HG03060 (cell line): Measurements from ENCODE around the gene FUCA2.
"Not testable (repeated sequence)": the region's sequence is repeated elsewhere in the genome, so short reads cannot be mapped to it uniquely, and the experiment has no call there.

ENCODE experiments used
- ATAC-seq: cut with Tn5 transposase; IDR thresholded peaks from one replicate; pipeline ENCODE4 v1.9.1; 2021; ENCODE audit warnings: low read depth, moderate number of reproducible peaks; ENCODE audit not compliant: unreplicated experiment

The FUCA2 gene

GRCh38 chr6:143505111-143505510, 6.4 kb downstream of the FUCA2 start:
- ATAC-seq, result no peak

- ATAC-seq, result no peak
Observed at GRCh38 chr6:143504369-143504768, 7.2 kb downstream of the FUCA2 start.

DNA sequence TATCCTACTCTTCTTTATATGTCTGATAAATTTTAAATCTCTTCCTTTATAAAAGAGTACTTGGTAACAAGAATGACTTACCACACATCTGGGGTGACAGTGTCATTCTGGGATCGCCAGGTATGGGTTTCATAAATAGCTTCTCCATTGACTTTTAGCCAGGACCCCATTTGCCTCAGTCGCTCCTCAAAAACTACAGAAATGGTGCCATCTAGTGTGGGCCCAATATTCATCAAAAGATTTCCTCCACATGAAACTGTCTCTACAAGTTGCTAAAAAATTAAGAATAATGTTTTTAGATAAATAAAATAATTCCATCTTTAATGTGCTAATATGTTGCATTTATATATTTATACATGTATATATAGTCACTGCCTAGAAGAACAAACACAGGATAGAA, 9.7 kb downstream of the FUCA2 start:
- ATAC-seq, result no peak

GRCh38 chr6:143498428-143498827, 13.1 kb downstream of the FUCA2 start:
- ATAC-seq, result no peak

DNA sequence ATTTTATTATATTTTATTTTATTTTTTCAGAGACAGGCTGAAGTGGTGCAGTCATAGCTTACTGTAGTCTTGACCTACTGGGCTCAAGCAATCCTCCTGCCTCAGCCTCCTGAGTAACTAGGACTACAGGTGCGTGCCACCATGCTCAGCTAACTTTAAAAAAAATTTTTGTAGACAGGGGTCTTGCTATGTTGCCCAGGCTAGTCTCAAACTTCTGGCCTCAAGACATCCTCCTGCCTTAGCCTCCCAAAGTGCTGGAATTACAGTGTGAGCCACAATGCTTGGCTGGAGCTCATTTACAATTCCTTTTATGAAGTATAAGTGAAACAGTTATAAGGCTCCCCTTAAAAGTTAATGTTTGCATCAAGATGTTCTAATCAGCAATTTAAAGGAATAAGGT, 14.5 kb downstream of the FUCA2 start:
- no peak for ATAC-seq

- no peak for ATAC-seq
Observed at GRCh38 chr6:143490775-143491174, 20.7 kb downstream of the FUCA2 start.

- ATAC-seq, result no peak
Observed at GRCh38 chr6:143490244-143490643, 21.3 kb downstream of the FUCA2 start.

- ATAC-seq, result no peak
Observed at GRCh38 chr6:143486752-143487151, 24.8 kb downstream of the FUCA2 start.

GRCh38 chr6:143485967-143486366, 25.6 kb downstream of the FUCA2 start:
- ATAC-seq, result no peak

DNA sequence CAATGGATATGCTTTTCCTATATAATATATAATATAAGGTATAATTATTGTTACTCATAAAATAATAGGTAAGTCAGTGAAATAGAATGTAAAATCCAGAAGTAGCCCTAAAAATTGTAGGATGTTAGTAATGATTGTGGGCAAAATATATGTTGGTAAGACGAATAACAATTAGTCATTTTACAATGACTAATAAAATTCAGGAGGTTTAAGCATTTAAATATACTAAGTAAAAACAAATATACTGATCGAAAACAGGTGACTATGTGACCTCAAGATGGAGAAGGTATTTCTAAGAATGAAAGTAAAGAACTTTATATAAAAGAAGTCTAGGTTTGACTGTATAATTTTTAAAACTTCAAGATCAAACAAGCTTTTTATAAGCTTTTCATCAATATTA, 28.9 kb downstream of the FUCA2 start:
- no peak for ATAC-seq

GRCh38 chr6:143478479-143479062, 32.9 kb downstream of the FUCA2 start:
- no peak for ATAC-seq

GRCh38 chr6:143476545-143476944, 35.0 kb downstream of the FUCA2 start:
- ATAC-seq, result no peak

DNA sequence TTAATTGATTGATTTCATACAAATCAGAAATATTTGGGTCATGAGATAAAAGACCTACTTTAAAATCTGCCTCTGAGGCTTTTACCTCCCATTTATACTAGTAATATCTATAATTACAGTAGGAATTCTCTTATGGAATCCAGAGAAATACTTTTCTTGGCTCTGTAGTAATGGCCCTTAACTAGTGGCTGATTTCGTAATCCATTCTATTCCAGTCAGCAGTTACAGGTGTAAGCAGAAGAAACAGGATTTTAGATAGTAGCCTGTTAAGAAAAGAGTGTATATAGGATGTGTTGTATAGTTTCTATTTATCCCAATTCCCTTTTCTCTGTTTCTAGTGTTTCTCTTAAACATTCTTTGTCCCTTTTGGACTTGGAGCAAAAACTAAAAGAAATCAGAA, 39.7 kb downstream of the FUCA2 start:
- ATAC-seq, result no peak

- not testable (repeated sequence) for ATAC-seq
Observed at GRCh38 chr6:143468823-143469222, 42.7 kb downstream of the FUCA2 start.

DNA sequence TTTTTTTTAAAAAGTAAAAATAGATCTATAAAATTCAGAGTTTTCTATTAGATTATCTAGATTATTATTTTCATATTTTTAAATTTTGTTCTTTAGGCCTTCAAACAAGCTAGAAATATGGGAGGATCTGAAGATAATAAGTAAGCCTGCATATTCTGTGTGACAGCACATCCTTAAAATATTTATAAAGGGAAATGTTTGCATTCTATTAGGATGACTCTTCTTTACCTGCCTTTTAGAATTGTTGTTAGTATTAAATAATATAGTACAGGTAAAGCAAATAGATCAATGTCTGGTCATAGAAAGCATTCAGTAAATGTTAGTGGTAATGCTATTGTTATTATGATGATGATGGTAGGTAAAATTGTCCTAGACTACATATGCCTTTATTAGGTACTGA, 43.5 kb downstream of the FUCA2 start:
- ATAC-seq, result no peak

DNA sequence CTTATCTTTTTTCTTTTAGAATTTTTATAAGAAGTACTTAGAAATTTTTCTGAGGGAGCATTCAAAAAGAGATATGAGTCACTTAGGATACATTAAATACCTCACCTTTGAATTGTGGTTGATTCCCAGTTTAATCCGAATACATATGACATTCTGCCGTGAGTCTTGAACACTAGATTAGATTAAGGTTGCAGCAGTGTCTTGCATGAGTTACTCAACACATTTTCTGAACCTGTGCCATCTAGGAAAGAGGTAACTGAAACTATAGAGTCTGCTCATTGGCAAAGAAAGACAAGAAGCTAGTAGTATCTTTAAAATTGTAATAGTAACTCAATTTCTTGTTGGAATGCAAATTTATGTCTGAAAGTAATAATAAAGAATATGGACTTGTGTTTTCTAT, 46.0 kb downstream of the FUCA2 start:
- no peak for ATAC-seq

DNA sequence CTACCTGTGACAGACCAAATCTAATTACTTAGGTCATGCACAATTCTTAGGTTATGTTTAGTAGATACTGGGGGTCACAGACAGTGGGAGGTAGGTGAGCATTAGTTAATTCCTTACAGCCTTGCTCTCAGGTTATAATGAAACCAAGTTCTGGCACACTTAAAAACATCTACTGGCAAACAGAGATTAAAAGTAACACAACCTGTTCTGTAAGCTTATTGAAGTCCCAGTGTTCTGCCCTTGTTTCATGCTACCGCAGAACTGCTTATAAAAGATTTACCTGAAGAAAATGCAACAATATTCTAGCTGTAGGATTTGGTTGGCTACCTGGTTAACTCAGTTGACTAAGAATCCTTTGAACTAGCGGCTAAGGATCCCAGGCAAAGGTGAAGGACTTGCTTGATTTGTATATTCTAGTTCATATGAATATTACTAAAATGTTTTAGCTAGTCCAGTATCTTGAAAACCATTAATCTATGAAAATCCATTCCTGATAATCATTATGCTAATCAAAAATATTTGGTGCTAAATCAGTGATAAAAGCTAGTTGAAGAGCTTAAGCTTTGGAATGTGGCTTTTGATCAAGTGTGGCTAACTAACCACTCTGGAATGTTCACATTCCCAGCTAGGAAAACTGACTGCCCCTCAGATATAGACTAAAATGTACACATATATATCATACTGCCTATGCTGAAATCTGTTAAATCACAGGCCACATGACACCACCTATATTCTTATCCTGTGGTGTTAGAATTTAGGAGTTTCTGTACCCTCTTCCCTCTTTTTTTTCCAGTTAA, 53.8 kb downstream of the FUCA2 start:
- no peak for ATAC-seq

DNA sequence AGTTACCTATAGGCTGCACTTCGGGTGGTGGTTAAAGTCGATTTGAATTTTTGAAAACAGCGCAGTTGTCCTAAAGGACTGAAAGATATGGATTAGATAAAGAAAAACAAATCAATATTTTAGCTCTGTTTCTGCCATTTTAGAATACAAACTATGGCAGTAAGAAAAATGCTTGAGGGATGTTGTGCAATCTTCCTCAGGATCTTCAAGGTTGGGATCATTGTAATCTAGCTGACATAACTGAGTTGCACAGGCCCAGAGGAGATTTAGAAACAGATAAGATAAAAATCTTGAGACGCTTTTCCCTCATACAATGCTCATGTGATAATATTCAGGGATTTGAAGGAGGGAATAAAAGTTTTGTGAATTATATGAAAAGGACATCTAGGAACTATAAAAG, 60.0 kb downstream of the FUCA2 start:
- no peak for ATAC-seq

DNA sequence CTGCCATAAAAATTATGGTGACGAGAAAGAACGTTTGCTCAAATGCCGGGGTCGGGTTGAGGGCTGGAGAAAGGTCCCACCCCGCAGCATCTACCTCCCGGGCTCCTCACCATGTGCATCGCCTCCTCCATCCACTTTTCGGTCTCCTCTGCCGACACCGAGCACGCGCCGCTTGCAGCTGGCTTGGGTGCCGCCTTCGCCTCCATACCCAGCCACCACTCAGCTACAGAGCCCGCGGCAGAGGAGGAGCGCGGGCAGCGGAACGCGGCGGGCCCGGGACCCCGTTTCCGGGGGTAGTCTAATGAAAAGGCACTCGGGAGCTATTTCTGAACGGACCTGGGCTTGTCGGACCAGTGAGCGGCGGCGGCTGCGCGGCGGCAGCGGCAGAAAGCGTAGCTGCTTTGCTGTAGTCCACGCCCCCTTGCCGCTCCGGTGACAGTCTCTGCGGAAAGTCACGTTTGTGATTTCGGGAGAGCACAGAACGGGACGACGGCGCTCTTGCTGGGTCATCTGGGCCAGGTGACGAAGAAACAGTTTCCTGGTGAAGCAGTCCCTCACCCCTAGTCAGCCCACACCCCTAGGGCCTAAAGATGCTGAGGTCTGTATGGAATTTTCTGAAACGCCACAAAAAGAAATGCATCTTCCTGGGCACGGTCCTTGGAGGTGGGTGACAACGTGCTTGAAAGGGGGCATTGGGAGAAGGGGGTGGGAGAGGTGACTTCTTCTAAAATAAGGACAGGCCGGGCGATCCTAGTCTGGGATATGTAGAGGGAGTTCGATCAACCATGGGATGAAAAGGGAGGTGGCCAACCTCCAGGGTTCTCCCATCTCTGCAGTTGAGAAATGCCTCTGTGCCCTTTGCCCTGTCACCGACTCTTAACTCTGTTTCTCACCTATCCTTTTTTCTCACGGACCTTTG, 60.8 kb downstream of the FUCA2 start, which contains the start of the genes ADAT2 and PEX3:
ADAT2 (minus strand) TSS at position 243 of the 919 bp plus-strand sequence; CDS start at position 206, 37 bp downstream.
PEX3 (plus strand) TSS at position 353 of the 919 bp plus-strand sequence; CDS start at position 591, 238 bp downstream.
- peak; percentile 95 for ATAC-seq

DNA sequence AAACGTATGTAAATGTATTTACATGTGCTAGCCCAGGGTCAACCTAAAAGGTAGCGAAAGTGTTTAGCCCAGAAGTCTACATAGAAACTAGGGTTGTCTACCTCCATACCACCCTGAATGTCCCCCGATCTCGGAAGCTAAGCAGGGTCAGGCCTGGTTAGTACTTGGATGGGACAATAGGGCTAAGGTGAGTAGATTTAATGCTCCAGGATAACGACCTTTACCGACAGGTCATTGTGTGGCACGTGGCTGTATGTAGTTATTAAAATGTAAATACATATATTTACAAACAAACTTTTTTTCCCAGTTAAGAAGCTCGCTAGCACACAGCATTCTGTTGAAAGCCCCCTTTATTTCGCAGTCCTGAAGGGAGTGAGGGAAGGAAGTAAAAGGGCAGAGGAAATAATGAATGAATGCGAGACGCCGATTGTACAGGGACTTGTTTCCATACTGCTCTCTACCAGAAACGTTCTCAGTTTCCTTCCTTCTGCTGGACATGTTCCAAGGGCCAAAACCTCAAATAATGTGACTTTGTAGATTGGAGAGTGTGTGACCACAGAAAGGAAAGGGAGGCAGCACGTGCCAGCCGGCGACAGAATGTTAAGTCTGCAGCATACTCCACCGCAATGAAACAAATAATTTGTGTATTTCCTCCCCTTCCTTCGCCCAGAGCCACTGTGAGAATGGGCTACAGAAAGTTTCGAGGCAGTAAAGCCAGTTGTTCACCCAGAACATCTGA, 61.6 kb downstream of the FUCA2 start:
- ATAC-seq, result no peak
